ENCODE data around the gene USP54. TPM values are rescaled to one million over a fixed set of nuclear protein-coding genes. Genes with fewer than 3 reads are reported as not detected.

USP54 gene
- total RNA-seq, 1 experiment from 2014 or later: 29.9 TPM

DNA sequence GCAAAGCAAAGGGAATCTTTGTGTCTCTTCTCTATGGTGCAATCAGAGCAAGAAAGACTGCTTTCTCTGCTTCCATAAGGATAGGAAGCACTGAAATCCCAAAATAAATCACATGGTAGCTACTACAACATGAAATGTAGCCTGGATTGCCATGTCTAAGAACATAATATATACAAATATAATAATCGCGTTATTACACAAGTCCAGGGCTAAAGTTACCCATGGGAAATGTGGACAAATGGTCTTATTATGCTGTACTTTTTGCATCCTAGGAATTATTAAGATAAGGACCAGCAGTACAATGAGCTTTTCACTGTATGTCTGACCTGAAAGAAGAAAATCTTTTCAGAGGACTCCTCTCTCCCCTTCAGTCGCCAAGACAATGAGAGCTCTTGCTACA lies 71.8 kb downstream of the USP54 start:
- no peak overlapping the region for H3K27ac ChIP-seq
- H3K4me1 ChIP-seq: peaks cover 14% of the 10 kb centered on the region
- H3K9me3 ChIP-seq (replicated peaks): no peaks in the 10 kb centered on the region
- H3K27me3 ChIP-seq: no peaks in the 10 kb centered on the region
- peaks cover 10% of the 10 kb centered on the region; the same call in 1 of the 2 replicates for H3K36me3 ChIP-seq
- no peak for DNase-seq
- no peak overlapping the region for H3K4me3 ChIP-seq

DNA sequence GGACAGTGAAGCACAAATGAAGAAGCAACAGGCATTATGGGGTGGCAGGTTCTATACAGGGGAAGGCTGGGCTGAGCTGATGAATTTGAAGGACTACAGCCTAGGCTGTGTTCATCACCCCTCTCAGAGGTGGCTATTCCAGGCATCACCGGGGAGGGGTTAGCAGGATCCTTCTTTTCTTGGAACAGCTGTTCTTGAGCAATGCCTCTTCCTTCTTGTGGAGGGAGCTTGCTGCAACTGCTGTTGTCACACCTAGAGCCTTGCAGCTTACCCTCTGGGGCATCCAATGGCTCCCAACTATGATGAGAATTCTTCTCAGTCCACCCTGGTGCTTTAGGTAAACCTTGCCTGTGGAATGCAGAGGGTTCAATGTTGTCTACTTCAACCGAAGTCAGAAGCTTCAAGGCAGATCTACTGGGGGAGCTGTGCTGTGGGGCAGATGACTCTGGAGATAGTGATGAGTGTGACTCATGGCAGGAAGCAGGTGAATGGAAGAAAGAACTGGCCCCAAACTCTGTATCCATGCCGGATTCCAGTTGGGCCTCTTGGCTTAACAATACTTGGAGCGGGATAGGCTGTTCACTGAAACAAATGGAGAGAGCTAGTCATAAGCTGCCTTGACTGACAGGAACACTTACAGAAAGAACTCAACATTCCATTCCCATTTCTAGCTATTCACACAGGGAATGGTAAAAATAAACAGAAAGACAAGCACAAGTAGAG lies 73.8 kb downstream of the USP54 start:
- H3K4me3 ChIP-seq: no peak overlapping the region
- H3K36me3 ChIP-seq: peaks cover 5% of the 10 kb centered on the region; the same call in 1 of the 2 replicates
- H3K9me3 ChIP-seq (replicated peaks): no peaks in the 10 kb centered on the region
- DNase-seq: peak; percentile 32 to 39
- H3K4me1 ChIP-seq: peaks cover 14% of the 10 kb centered on the region
- H3K27me3 ChIP-seq: no peaks in the 10 kb centered on the region
- H3K27ac ChIP-seq: peak overlapping the region; percentile 39

DNA sequence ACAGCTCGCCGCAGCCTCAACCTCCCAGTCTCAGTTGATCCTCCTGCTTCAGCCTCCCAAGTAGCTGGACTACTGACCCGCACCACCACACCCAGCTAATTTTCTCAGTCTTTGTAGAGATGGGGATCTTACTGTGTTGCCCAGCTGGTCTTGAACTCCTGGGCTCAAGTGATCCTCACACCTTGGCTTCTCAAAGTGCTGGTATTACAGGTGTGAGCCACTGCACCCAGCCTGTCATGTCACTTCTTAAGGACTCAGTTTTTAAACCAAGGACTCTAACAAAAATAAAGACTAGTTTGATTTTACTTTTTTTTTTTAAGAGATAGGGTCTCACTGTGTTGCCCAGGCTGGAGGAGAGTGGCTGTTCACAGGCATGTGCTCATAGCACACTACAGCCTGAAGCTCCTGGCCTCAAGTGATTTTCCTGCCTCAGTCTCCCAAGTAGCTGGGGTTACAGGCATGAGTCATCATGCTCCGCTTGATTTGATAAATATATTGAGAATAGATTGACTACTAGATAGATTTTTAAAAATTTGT lies 78.9 kb downstream of the USP54 start:
- H3K4me1 ChIP-seq: peaks cover 4% of the 10 kb centered on the region
- no peak overlapping the region for H3K27ac ChIP-seq
- H3K36me3 ChIP-seq: no peaks in the 10 kb centered on the region; the same call in 1 of the 2 replicates
- H3K9me3 ChIP-seq (replicated peaks): no peaks in the 10 kb centered on the region
- H3K4me3 ChIP-seq: no peak overlapping the region
- H3K27me3 ChIP-seq: no peaks in the 10 kb centered on the region
- no peak for DNase-seq

DNA sequence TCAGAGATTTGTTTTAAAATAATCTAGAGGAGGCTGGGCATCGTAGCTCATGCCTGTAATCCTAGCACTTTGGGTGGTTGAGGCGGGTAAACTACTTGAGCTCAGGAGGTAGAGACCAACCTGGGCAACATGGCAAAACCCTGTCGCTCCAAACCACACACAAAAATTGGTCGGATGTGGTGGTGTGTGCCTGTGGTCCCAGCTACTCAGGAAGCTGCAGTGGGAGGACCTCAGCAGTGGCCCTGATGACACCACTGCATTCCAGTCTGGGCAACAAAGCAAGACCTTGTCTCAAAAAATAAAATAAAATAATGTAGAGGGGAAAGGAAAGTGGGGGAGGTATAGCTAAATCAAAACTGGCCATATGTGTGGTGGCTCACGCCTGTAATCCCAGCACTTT lies 81.4 kb downstream of the USP54 start:
- Histone ChIP-seq H3K27me3 (no peaks in the 10 kb centered on the region), H3K27ac (no peak overlapping the region), H3K9me3 (replicated peaks) (no peaks in the 10 kb centered on the region), H3K36me3 (no peaks in the 10 kb centered on the region), H3K4me3 (no peak overlapping the region), H3K4me1 (no peaks in the 10 kb centered on the region)
- DNase-seq: no peak

DNA sequence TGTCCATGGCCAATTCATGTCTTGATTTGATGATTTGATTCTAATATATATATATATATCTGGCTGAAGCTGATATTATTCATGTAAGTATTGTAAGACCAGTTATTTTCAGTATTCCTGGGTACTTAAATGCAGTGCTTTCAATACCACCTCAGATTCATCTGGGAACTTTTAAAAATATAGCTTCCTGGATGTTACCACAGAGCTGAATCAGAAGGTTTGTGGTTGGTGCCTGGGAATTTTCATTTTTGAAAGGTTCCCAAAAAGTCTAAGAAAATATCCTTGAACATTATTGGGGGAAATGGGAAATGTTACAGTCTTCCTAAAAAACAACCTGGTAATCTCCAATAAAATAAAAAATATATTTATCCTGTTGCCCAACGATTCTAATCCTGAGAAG lies 84.7 kb downstream of the USP54 start:
- DNase-seq: no peak
- no peaks in the 10 kb centered on the region for H3K9me3 ChIP-seq (replicated peaks)
- no peak overlapping the region for H3K27ac ChIP-seq
- H3K27me3 ChIP-seq: no peaks in the 10 kb centered on the region
- no peak overlapping the region for H3K4me3 ChIP-seq
- H3K36me3 ChIP-seq: peaks cover 5% of the 10 kb centered on the region; the same call in 1 of the 2 replicates
- no peaks in the 10 kb centered on the region for H3K4me1 ChIP-seq

DNA sequence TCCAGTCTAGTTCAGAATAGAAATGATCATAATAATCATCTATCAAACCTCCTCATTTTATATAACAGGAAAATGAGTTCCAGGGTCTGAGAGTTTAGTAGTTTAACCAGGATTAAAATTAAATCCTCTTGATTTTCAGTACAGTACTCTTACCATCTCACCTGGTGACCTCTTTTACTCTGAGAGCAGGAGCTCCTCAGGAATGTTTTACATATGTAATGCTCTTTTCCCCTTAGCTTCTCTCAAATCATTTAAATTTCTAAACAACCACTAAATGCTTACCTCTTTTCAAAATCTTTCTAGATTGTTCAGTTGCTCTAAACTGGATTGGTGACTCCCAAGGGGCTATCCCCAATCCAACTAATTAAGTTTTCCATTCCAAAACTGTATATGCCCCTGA lies 85.1 kb downstream of the USP54 start:
- no peaks in the 10 kb centered on the region for H3K9me3 ChIP-seq (replicated peaks)
- H3K36me3 ChIP-seq: peaks cover 5% of the 10 kb centered on the region; the same call in 1 of the 2 replicates
- H3K27ac ChIP-seq: no peak overlapping the region
- no peaks in the 10 kb centered on the region for H3K4me1 ChIP-seq
- H3K27me3 ChIP-seq: no peaks in the 10 kb centered on the region
- no peak for DNase-seq
- no peak overlapping the region for H3K4me3 ChIP-seq

DNA sequence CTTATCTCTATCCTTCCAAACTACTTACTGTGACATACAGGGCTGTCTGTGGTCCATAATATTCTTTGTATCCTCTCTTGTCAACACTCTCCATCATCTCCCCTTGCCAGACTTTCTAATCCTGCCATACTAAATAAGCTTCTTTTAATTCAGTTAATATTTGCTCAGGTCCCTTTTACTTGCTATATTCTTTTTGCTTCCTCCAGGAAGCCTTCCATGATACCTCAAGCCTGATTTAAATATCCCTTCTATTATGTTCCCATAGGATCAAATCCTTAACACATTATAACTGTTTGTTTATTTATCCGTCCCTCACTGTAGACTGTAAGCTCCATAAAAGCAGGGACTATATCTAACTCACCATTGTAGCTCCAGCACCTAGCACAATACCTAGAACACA lies 88.1 kb downstream of the USP54 start:
- no peak for DNase-seq
- Histone ChIP-seq H3K4me1 (no peaks in the 10 kb centered on the region), H3K4me3 (no peak overlapping the region), H3K9me3 (replicated peaks) (no peaks in the 10 kb centered on the region), H3K27me3 (no peaks in the 10 kb centered on the region), H3K36me3 (peaks cover 10% of the 10 kb centered on the region; the same call in 1 of the 2 replicates), H3K27ac (no peak overlapping the region)

DNA sequence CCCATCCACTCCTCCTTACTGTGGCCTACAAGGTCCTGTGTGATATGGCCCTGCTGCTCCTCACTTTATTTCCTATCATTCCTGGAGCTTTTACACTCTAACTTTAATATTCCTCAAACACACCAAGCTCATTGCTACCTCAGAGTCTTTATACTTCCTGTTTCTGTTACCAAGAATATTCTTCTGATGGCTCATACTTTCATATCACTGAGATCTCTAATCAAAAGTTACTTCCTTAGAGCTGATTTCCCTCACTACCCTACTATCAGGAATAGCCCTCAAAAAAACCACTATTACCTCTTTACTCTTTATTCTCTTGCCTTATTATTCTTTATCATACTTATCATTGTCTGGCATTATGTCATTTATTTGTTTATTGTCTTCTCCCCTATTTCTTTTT lies 89.5 kb downstream of the USP54 start:
- Histone ChIP-seq H3K36me3 (peaks cover 10% of the 10 kb centered on the region; the same call in 1 of the 2 replicates), H3K27me3 (no peaks in the 10 kb centered on the region), H3K27ac (no peak overlapping the region), H3K9me3 (replicated peaks) (no peaks in the 10 kb centered on the region), H3K4me1 (no peaks in the 10 kb centered on the region; the same call in 1 of the 2 replicates), H3K4me3 (no peak overlapping the region)
- DNase-seq: no peak

DNA sequence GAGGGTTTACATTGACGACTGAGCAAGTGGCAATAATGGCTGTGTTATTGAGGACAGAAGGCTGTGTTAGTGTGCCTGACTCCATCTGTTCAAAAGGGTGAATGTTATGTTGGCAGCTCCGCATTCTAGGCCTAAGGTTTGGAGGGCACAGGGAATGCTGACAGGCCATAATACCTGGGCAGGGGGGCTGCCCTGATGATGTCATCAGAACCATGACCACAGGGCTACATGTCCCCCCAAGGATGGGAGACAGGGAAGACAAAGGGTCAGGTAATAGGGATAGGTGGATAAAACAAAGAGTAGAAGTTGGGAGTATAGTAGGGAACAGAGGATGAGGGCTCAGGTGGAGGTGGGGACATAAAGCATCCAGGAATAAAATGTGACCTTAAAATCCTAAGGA lies 93.5 kb downstream of the USP54 start:
- H3K4me3 ChIP-seq: no peak overlapping the region
- no peak overlapping the region for H3K27ac ChIP-seq
- H3K36me3 ChIP-seq: peaks cover 6% of the 10 kb centered on the region; the same call in 1 of the 2 replicates
- H3K9me3 ChIP-seq (replicated peaks): no peaks in the 10 kb centered on the region
- no peaks in the 10 kb centered on the region for H3K27me3 ChIP-seq
- H3K4me1 ChIP-seq: peaks cover 6% of the 10 kb centered on the region
- no peak for DNase-seq

DNA sequence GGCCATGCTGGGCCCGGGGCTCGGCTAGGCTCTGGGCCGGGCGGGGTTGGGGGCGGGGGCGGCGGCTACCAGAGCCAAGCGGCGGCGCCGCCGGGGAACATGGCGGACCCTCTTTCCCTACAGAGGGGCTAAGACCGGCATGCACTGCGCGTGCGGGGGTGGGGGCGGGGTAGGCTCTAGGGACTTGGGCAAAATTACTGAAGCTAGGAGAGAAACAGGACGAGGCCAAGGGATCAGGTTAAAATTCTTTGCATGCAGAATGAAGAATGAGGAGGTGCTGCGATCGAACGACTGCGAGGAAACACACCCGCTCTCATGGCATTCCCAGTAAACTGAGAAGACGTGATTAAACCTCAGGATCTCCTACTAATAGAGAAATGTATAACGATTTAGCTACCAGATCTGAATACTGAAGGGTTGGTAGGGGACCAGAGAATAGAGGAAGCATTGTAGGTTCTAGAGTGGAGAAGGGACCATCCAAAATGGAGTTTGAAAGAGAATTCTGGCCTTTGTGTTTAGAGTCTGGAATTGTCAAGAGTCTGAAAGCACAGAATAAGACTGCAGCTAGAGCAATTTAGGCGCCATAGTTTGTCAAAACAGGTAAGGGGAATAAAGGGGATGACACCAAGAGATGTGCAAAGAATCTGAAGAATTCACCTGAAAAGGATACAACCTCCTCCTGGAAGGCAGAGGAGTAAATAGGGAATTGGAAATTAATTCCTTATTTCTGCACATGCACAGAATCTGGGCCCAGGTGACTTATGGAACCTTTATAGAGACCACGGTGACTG lies 95.1 kb downstream of the USP54 start, which contains the start of gene PPP3CB:
TSS of gene PPP3CB (minus strand) at position 141 of the 791 bp plus-strand sequence. CDS start at position 6, 135 bp downstream.
- DNase-seq: peak; percentile 95 to 98
- no peaks in the 10 kb centered on the region for H3K27me3 ChIP-seq

DNA sequence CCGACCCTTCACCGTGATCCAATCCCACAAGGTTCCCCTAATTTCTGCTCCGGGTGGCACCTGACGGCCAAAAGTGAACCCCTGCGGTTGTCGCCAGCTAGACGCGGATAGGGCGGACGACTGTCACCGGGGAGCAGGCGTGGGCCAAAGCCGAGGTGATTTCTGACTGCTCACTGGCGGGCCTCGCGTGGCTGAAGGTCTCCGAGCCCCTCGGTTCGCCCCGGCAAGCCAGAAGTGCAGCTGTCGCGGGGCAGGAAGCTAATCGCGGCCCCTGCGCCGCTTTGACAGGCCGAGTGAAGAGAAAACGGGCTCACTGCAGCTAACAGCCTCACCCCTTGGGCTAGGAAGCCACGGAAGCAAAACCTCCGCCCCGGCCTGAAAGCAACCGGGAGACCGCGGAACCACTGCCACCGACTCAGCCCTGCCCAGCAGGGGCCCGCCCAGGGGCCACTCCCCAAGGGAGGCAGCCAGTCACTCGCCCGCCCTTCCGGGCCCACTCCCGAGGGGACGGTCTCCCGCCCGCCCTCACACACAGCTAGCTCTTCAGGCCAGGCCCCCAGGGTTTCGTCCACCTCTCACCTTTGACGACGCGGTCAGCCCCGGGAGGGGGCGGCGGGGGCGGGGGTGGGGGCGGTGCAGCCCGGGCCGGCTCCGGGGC lies 95.8 kb downstream of the USP54 start:
- Histone ChIP-seq H3K27me3 (no peaks in the 10 kb centered on the region), H3K4me1 (peaks cover 6% of the 10 kb centered on the region), H3K4me3 (peak overlapping the region; percentile 98), H3K27ac (peak overlapping the region; percentile 94), H3K36me3 (peaks cover 9% of the 10 kb centered on the region), H3K9me3 (replicated peaks) (no peaks in the 10 kb centered on the region)
- peak; percentile 83 to 85 for DNase-seq

More for the DNA sequence above, 95.1 kb downstream of the USP54 start, which contains the start of gene PPP3CB:
- H3K9me3 ChIP-seq (replicated peaks): no peaks in the 10 kb centered on the region
- H3K4me1 ChIP-seq: peaks cover 6% of the 10 kb centered on the region
- peaks cover 9% of the 10 kb centered on the region for H3K36me3 ChIP-seq
- peak within 1 kb of the TSS; percentile 94 for H3K27ac ChIP-seq
- peak within 1 kb of the TSS; percentile 98 for H3K4me3 ChIP-seq

DNA sequence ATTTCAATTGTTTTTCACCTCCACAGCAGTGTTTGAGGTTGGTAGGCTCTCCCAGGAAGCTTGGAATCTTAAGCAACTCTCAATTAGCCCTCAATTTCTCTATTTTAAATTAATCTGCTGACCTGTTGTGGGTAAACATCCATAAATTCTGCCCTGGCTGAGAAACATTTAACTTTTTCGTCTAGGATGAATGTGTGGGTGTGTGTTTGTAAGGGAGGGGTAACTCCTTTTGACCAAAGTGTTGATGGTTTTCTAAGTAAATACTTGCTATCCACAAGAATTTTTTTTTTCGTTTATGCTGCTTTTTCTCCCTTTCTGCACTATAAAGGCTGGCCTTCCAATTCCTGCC lies 96.3 kb downstream of the USP54 start:
- no peaks in the 10 kb centered on the region for H3K27me3 ChIP-seq
- peak overlapping the region; percentile 94 for H3K27ac ChIP-seq
- H3K9me3 ChIP-seq (replicated peaks): no peaks in the 10 kb centered on the region
- peaks cover 6% of the 10 kb centered on the region for H3K4me1 ChIP-seq
- DNase-seq: no peak
- peak overlapping the region; percentile 98 for H3K4me3 ChIP-seq
- peaks cover 10% of the 10 kb centered on the region for H3K36me3 ChIP-seq

DNA sequence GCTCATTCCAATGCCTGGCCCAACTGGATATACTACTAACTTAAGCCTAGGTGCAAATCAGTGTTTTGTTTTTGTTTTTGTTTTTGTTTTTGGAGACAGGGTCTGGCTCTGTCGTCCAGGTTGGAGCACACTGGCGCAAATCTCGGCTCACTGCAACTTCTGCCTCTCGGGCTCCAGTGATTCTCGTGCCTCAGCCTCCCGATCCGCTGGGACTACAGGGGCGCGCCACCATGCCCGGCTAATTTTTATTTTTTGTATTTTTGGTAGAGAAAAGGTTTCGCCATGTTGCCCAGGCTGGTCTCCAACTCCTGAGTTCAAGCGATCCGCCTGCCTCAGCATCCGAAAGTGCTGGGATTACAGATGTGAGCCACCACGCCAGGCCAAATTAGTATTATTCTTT lies 96.9 kb downstream of the USP54 start:
- H3K4me3 ChIP-seq: no peak overlapping the region
- H3K27me3 ChIP-seq: no peaks in the 10 kb centered on the region
- H3K4me1 ChIP-seq: peaks cover 6% of the 10 kb centered on the region
- no peaks in the 10 kb centered on the region for H3K9me3 ChIP-seq (replicated peaks)
- H3K36me3 ChIP-seq: peaks cover 10% of the 10 kb centered on the region
- DNase-seq: no peak
- no peak overlapping the region for H3K27ac ChIP-seq

DNA sequence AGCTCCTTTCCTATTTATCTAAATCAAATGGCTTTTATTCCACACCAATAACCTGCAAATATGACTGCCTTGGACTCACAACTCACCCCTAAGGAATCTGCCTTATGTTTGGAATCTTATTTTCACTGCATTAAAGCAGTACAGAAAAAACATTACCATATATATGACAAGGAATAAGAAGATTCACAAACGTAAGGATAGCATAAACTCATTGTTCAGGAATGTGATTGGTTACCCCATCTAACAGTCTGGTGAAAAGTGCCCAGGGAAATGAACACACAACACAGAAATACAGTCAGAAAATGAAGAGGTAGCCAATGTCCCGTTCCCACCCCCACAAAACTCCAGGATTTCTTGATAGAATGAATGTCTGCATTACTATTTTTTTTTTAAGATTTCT lies 97.4 kb downstream of the USP54 start:
- DNase-seq: no peak
- H3K9me3 ChIP-seq (replicated peaks): no peaks in the 10 kb centered on the region
- H3K4me1 ChIP-seq: peaks cover 6% of the 10 kb centered on the region
- H3K27ac ChIP-seq: no peak overlapping the region
- H3K4me3 ChIP-seq: no peak overlapping the region
- H3K36me3 ChIP-seq: peaks cover 14% of the 10 kb centered on the region
- H3K27me3 ChIP-seq: no peaks in the 10 kb centered on the region

Measured in SJCRH30 (cell line).